ENCODE data around the gene EXTL1. TPM values are rescaled to one million over a fixed set of nuclear protein-coding genes. Genes with fewer than 3 reads are reported as not detected.
A peak's percentile ranks its signal among the peaks of the same experiment; 100 is the strongest.

EXTL1 gene
- total RNA-seq, 4 donors from 2014 or later: 0.33 to 2.1 (median 0.97) TPM; not detected in 1

DNA sequence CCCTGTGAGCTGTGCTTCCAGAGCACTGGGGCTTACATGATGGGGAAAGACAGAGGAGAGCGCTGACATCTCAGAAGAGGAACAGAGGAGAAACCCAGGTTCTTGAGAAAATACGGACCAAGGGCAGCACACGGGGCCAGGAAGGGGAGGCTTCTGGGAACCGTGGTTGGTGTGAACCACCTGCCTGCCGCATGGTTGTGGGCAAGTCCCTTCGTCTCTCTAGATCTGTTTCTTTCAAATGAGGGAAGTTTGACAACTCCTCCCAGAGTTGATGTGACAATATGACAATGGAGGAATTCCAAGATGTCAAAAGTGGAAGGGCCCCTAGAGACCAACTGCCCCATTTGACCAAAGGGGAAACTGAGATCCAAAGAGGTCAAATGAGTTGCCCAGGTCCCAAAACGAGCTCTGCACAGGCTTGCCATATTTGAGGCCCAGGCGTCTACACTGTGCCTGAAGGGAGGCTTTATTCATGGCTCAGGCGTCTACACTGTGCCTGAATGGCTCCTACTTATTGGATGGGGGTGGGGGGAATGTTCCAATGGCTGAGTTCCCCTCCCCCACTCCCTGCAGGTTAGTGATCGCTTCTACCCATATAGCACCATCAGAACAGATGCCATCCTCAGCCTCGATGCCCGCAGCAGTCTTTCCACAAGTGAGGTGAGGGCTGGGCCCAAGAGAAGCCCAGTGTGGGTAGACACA, 11.2 kb downstream of the EXTL1 start:
- DNase-seq (ENCODE audit: extremely low spot score): no peak
- H3K4me3 ChIP-seq: no peak overlapping the region
- H3K27ac ChIP-seq (replicated peaks in 1 of 4): no peak overlapping the region
- no peak for TF ChIP-seq POLR2A (IDR thresholded peaks at IDR 0.05; ENCODE audit: low read depth)
- no peak for TF ChIP-seq POLR2AphosphoS5 (IDR thresholded peaks at IDR 0.05)
- TF ChIP-seq, protein P1, sequence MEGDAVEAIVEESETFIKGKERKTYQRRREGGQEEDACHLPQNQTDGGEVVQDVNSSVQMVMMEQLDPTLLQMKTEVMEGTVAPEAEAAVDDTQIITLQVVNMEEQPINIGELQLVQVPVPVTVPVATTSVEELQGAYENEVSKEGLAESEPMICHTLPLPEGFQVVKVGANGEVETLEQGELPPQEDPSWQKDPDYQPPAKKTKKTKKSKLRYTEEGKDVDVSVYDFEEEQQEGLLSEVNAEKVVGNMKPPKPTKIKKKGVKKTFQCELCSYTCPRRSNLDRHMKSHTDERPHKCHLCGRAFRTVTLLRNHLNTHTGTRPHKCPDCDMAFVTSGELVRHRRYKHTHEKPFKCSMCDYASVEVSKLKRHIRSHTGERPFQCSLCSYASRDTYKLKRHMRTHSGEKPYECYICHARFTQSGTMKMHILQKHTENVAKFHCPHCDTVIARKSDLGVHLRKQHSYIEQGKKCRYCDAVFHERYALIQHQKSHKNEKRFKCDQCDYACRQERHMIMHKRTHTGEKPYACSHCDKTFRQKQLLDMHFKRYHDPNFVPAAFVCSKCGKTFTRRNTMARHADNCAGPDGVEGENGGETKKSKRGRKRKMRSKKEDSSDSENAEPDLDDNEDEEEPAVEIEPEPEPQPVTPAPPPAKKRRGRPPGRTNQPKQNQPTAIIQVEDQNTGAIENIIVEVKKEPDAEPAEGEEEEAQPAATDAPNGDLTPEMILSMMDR (IDR thresholded peaks at IDR 0.05): no peak
- no peak for TF ChIP-seq EP300 (IDR thresholded peaks at IDR 0.05)
- peaks cover 16 to 24% (median 20%) of the 10 kb centered on the region in 4 donors for H3K4me1 ChIP-seq
- no peaks in the 10 kb centered on the region for H3K36me3 ChIP-seq
- intact Hi-C loops (cut with DNase I): no loop called here
- 88% methylated on average over 8 of the region's 12 CpGs for WGBS
- H3K9me3 ChIP-seq: no peaks in the 10 kb centered on the region
- peaks cover 0 to 24% (median 0%) of the 10 kb centered on the region in 4 donors for H3K27me3 ChIP-seq

DNA sequence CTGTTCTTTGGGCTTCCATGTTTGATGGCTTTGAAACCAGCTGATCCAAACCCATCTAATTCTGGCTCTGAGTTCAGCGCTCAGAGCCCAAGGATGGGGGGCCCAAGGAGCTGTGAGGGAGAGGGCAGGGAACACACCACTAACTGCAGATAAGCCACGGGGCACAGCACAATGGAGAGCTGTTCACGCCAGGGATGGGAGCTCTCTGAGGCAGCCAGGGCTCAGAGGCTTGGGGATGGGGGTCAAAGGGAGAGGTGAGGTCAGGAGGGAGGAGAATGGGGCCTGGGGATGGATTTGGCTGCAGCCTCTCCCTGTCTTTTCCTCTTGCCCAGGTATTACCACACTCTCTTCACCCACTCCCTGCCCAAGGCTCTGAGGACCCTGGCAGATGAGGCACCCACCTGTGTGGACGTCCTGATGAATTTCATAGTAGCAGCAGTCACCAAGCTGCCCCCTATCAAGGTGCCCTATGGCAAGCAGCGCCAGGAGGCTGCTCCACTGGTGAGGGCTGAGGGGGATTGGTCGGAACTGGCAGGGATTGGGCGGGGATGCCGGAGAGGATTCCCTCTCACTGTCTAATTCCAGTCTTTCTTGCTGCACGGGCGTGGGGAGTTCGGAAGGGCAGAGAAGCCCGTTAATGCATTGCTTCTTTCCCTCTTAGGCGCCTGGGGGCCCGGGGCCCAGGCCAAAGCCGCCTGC, 13.1 kb downstream of the EXTL1 start:
- intact Hi-C loops (cut with DNase I): loop anchor here (5.0 kb wide), 2 partner anchors 73 to 128 kb away; no protein-coding TSS in a partner anchor
- H3K36me3 ChIP-seq: no peaks in the 10 kb centered on the region
- 29% methylated on average over 6 of the region's 15 CpGs for WGBS
- peak overlapping the region; percentile 75 to 84 (median 82) for H3K4me3 ChIP-seq
- DNase-seq (ENCODE audit: extremely low spot score): no peak
- H3K27me3 ChIP-seq: peaks cover 0 to 27% (median 0%) of the 10 kb centered on the region in 4 donors
- no peaks in the 10 kb centered on the region for H3K9me3 ChIP-seq
- peak overlapping the region; percentile 87 to 91 (median 90) for H3K27ac ChIP-seq (replicated peaks in 1 of 4)
- H3K4me1 ChIP-seq: peaks cover 16 to 26% (median 19%) of the 10 kb centered on the region in 4 donors
- TF ChIP-seq EP300 (IDR thresholded peaks at IDR 0.05) (no peak), POLR2AphosphoS5 (IDR thresholded peaks at IDR 0.05) (no peak), POLR2A (IDR thresholded peaks at IDR 0.05; ENCODE audit: low read depth) (no peak)
- TF ChIP-seq, protein P1 (IDR thresholded peaks at IDR 0.05): no peak

DNA sequence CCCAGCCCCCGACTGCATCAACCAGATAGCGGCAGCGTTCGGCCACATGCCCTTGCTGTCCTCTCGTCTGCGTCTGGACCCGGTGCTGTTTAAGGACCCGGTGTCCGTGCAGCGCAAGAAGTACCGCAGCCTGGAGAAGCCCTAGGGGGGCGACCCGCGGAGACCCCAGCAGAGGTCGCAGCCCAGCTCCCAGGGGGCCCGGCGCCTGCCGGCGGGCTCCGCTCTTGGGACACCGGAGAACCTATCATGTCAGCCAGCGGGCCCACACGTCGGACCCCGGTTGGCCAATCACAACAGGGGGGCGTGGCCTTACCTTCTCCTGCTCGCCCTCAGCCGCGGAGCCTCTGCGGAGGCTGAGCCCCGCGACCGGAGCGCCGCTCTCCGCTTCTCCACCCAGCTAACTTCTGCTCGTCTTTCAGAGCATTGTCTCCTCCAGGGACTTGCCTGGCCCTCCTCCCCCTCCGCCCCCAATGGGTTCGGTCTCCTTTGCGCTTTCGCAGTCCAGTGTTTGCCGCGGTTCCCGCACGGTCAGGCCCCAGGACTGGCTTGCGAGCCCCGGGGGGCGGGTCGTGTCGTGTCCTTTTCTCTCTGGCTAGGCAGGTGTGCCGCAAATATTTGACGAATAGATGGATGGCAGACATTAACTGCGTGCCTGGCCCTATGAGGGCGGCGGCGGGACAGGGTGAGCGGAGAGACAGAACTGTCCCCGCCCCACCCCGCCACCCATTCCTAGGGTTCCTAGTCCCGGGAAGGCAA, 13.8 kb downstream of the EXTL1 start:
- intact Hi-C loops (cut with DNase I): loop anchor here (5.0 kb wide), 2 partner anchors 72 to 127 kb away; no protein-coding TSS in a partner anchor
- H3K27me3 ChIP-seq: peaks cover 0 to 33% (median 0%) of the 10 kb centered on the region in 4 donors
- H3K4me1 ChIP-seq: peaks cover 16 to 26% (median 19%) of the 10 kb centered on the region in 4 donors
- peak overlapping the region; percentile 75 to 84 (median 82) for H3K4me3 ChIP-seq
- peak overlapping the region; percentile 87 to 91 (median 90) for H3K27ac ChIP-seq (replicated peaks in 1 of 4)
- H3K36me3 ChIP-seq: no peaks in the 10 kb centered on the region
- TF ChIP-seq POLR2AphosphoS5 (IDR thresholded peaks at IDR 0.05) (peak; percentile 83 to 92), EP300 (IDR thresholded peaks at IDR 0.05) (no peak), POLR2A (IDR thresholded peaks at IDR 0.05; ENCODE audit: low read depth) (peak; percentile 85)
- TF ChIP-seq, protein P1 (IDR thresholded peaks at IDR 0.05): peak in 1 of 3 experiments; percentile 29
- no peaks in the 10 kb centered on the region for H3K9me3 ChIP-seq
- DNase-seq (ENCODE audit: extremely low spot score): peak; percentile 99
- WGBS: under 1% methylated on average over 33 of the region's 60 CpGs

DNA sequence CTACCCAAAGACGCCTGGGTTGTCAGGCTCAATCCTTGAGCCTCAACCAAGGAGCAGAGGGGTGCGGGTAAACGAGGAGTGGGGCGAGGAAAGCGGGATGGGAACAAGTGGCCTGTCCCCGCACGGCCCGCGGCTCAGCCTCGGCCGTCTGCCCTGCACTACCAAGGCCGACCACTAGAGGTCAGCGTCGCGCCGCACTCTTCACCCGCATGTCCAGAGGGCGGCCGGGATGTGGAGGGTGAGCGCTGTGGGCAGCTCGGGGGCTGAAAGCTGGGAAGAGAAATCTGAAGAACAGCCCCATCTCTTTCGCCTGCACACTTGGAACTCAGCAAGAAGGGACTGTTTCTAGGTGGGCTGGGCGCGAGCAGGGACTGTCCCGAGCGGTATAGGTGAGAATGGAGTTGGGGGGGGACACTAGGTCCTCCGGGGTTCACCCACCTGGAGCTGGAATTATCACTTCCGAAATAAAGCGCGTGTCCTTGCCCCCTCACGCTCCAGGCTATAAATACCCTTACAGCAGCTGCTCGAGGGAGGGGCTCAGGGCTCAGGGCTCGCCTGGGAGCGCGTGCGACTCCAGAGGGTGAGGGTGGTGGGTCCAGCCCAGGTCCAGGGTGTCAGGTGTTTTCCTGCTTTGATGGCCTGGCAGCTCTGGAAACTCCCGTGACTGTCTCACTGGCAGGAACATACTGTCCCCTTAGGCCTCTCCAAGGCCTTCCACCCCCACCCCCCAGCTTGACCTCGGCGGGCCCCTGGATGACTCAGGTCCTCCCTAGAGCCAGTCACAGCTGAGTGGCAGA, 14.6 kb downstream of the EXTL1 start:
- intact Hi-C loops (cut with DNase I): loop anchor here (2.0 to 5.0 kb wide), 3 partner anchors 71 to 126 kb away; no protein-coding TSS in a partner anchor
- Histone ChIP-seq H3K27ac (replicated peaks in 1 of 4) (peak overlapping the region; percentile 87 to 91 (median 90)), H3K36me3 (no peaks in the 10 kb centered on the region), H3K27me3 (peaks cover 0 to 30% (median 0%) of the 10 kb centered on the region in 4 donors), H3K4me1 (peaks cover 16 to 26% (median 19%) of the 10 kb centered on the region in 4 donors), H3K9me3 (no peaks in the 10 kb centered on the region), H3K4me3 (peak overlapping the region; percentile 75 to 84 (median 82))
- 11% methylated on average over 21 of the region's 39 CpGs for WGBS
- TF ChIP-seq POLR2A (IDR thresholded peaks at IDR 0.05; ENCODE audit: low read depth) (no peak), POLR2AphosphoS5 (IDR thresholded peaks at IDR 0.05) (peak in 1 of 2 donors; percentile 64)
- TF ChIP-seq, protein P1 (IDR thresholded peaks at IDR 0.05): peak in 2 of 3 experiments; percentile 99
- DNase-seq (ENCODE audit: extremely low spot score): peak; percentile 95

All from esophagus muscularis mucosa (tissue), 4 donors.